HCT116 (cell line): ENCODE measurements around the gene ACOXL. TPM values are rescaled to one million over a fixed set of nuclear protein-coding genes. Genes with fewer than 3 reads are reported as not detected.

ENCODE experiments used
- ATAC-seq: fragments of 200-7000 bp; cut with Tn5 transposase; 2 replicates; pipeline ENCODE4 v1.9.1; 2020; ENCODE audit warnings: mild to moderate bottlenecking, moderate library complexity
- BruUV-seq: library from RNA; stranded (reverse); fragments of 400-500 nt; replicated peaks from 2 replicates; lab custom pipeline; 2021; lab: Mats Ljungman, UMichigan
- CTCF ChIA-PET: fragments of 300-600 bp; sonication (Branson Sonifier 250); formaldehyde crosslinking; loops from one replicate; lab custom pipeline; 2021; ENCODE audit warnings: antibody characterized with exemption; lab: Charles Lee
- POLR2A ChIA-PET: fragments of 300-600, 350-600 bp; sonication (Branson Sonifier 250); formaldehyde crosslinking; loops from one replicate; lab custom pipeline; 2021; ENCODE audit warnings: antibody characterized with exemption; lab: Charles Lee
- RAD21 ChIA-PET, 2 experiments: fragments of 300-600 bp; sonication (Branson Sonifier 250); formaldehyde crosslinking; loops; one replicate each; lab custom pipeline; 2023; ENCODE audit warnings: low total read pairs in 2 of 2; ENCODE audit not compliant: uncharacterized antibody in 2 of 2, unreplicated experiment in 2 of 2, low non-redundant PET in 1 of 2; lab: Charles Lee
- DNase-seq: peaks from one replicate; pipeline ENCODE4 v3.0.0-alpha.2; 2010; ENCODE audit warnings: low read depth, low spot score
- H2AFZ ChIP-seq: fragments of 200-600 bp; shearing (Covaris generic), sonication (generic); 2 replicates; pipeline ENCODE4 v1.6.1; 2017; ENCODE audit warnings: low read depth, mixed run types, mixed read lengths, antibody characterized with exemption, low read length; ENCODE audit not compliant: poor library complexity, severe bottlenecking
- H3K27ac ChIP-seq: 2 replicates; pipeline ENCODE4 v1.5.1; 2012; ENCODE audit warnings: low read depth, low read length
- H3K27me3 ChIP-seq: fragments of 200-600 bp; sonication (generic); 2 replicates; pipeline ENCODE4 v1.6.1; 2016; ENCODE audit warnings: mixed run types, low read length, mixed read lengths; ENCODE audit not compliant: insufficient read depth
- H3K36me3 ChIP-seq, 2 experiments: fragments of 200-500 bp in 1 of 2; fragments of 200-600 bp in 1 of 2; sonication (Bioruptor generic) in 1 of 2; sonication (generic) in 1 of 2; 2 replicates each; pipeline versions ENCODE4 v1.5.1 to v1.6.1; 2014 to 2016; ENCODE audit warnings: low read length in 2 of 2, inconsistent platforms in 1 of 2, mixed read lengths in 1 of 2, mixed run types in 1 of 2; ENCODE audit not compliant: insufficient read depth in 2 of 2, control insufficient read depth in 1 of 2
- H3K4me1 ChIP-seq, 2 experiments: fragments of 200-600 bp in 1 of 2; sonication (generic) in 1 of 2; 2 replicates each; pipeline versions ENCODE4 v1.5.1 to v1.6.1; 2012 to 2017; ENCODE audit warnings: low read length in 2 of 2, inconsistent platforms in 1 of 2, mild to moderate bottlenecking in 1 of 2, mixed read lengths in 1 of 2, mixed run types in 1 of 2, moderate library complexity in 1 of 2; ENCODE audit not compliant: insufficient read depth in 2 of 2, control insufficient read depth in 1 of 2
- H3K4me2 ChIP-seq: fragments of 200-600 bp; sonication (generic); 2 replicates; pipeline ENCODE4 v1.6.1; 2017; ENCODE audit warnings: mixed run types, low read length, mixed read lengths
- H3K4me3 ChIP-seq, 2 experiments: fragments of 200-600 bp in 1 of 2; sonication (generic) in 1 of 2; replicated peaks in 1 of 2; 2 replicates each; pipeline ENCODE4 v1.5.1; 2011 to 2016; ENCODE audit warnings: low read length in 2 of 2, control low read depth in 1 of 2, low read depth in 1 of 2, mild to moderate bottlenecking in 1 of 2, mixed read lengths in 1 of 2, mixed run types in 1 of 2
- H3K79me2 ChIP-seq: fragments of 200-600 bp; sonication (generic); 2 replicates; pipeline ENCODE4 v1.6.1; 2017; ENCODE audit warnings: mild to moderate bottlenecking, mixed run types, low read length, moderate library complexity, mixed read lengths; ENCODE audit not compliant: insufficient read depth
- H3K9ac ChIP-seq: fragments of 200-600 bp; sonication (generic); 2 replicates; pipeline ENCODE4 v1.6.1; 2016; ENCODE audit warnings: low read length, mixed read lengths
- H3K9me2 ChIP-seq: fragments of 200-600 bp; sonication (generic), shearing (Covaris generic); 2 replicates; pipeline ENCODE4 v1.6.1; 2017; ENCODE audit warnings: mixed run types, mild to moderate bottlenecking, moderate library complexity; ENCODE audit not compliant: insufficient read depth
- H3K9me3 ChIP-seq, 2 experiments: fragments of 200-500 bp in 1 of 2; fragments of 200-600 bp in 1 of 2; sonication (Bioruptor generic) in 1 of 2; sonication (generic) in 1 of 2; 2 replicates each; pipeline ENCODE4 v1.6.1; 2014 to 2017; ENCODE audit warnings: low read length in 2 of 2, mixed read lengths in 2 of 2, inconsistent platforms in 1 of 2, low read depth in 1 of 2, mild to moderate bottlenecking in 1 of 2, mixed run types in 1 of 2, moderate library complexity in 1 of 2; ENCODE audit not compliant: control insufficient read depth in 1 of 2, insufficient read depth in 1 of 2
- H4K20me1 ChIP-seq: fragments of 200-600 bp; sonication (generic), shearing (Covaris generic); 2 replicates; pipeline ENCODE4 v1.6.1; 2017; ENCODE audit warnings: mixed run types, mild to moderate bottlenecking, moderate library complexity; ENCODE audit not compliant: insufficient read depth
- EGR1 ChIP-seq: IDR thresholded peaks from 2 replicates; pipeline ENCODE4 v1.6.1; 2012; ENCODE audit warnings: low read depth
- ELF1 ChIP-seq: IDR thresholded peaks from 2 replicates; pipeline ENCODE4 v1.6.1; 2012; ENCODE audit warnings: low read depth, borderline replicate concordance
- EZH2 ChIP-seq: fragments of 200-600 bp; sonication (generic); IDR thresholded peaks from 2 replicates; pipeline ENCODE4 v1.6.1; 2017; ENCODE audit warnings: antibody characterized with exemption, mixed run types
- FOSL1 ChIP-seq: IDR thresholded peaks from 2 replicates; pipeline ENCODE4 v1.6.1; 2012; ENCODE audit warnings: low read depth
- JUND ChIP-seq: IDR thresholded peaks from 2 replicates; pipeline ENCODE4 v1.6.1; 2012
- POLR2AphosphoS5 ChIP-seq: IDR thresholded peaks from 2 replicates; pipeline ENCODE4 v1.6.1; 2011; ENCODE audit warnings: mild to moderate bottlenecking, low read depth, low read length, moderate library complexity
- RAD21 ChIP-seq: IDR thresholded peaks from 2 replicates; pipeline ENCODE4 v1.6.1; 2012; ENCODE audit warnings: low read depth, mild to moderate bottlenecking
- SIN3A ChIP-seq: IDR thresholded peaks from 2 replicates; pipeline ENCODE4 v1.6.1; 2012; ENCODE audit warnings: low read depth
- ZNF274 ChIP-seq: fragments of 200-500 bp; sonication (Bioruptor generic); IDR thresholded peaks from 2 replicates; pipeline ENCODE4 v1.6.1; 2014; ENCODE audit warnings: mild to moderate bottlenecking, low read depth, low read length, inconsistent platforms
- intact Hi-C: fragments of 100-400 bp; cut with micrococcal nuclease; formaldehyde crosslinking; loops from 2 replicates; pipeline ENCODE4 v1.10.0; 2022
- total RNA-seq: library from RNA; stranded (reverse); gene quantifications from one replicate; pipeline ENCODE4 v1.2.1, GENCODE V29; 2021; ENCODE audit not compliant: unreplicated experiment
- TF ChIP-seq, protein P1 (sequence below), 3 experiments: fragments of 200-600 bp in 1 of 3; sonication (generic) in 1 of 3; IDR thresholded peaks in 2 of 3; conservative IDR thresholded peaks in 1 of 3; 2 replicates each; pipeline ENCODE4 v1.5.1; 2012 to 2017; ENCODE audit warnings: low read depth in 2 of 3, low read length in 2 of 3, antibody characterized with exemption in 1 of 3, borderline replicate concordance in 1 of 3, control low read depth in 1 of 3, mild to moderate bottlenecking in 1 of 3, mixed read lengths in 1 of 3, mixed run types in 1 of 3, moderate library complexity in 1 of 3; ENCODE audit not compliant: insufficient read depth in 1 of 3

Gene ACOXL
- total RNA-seq, 1 experiment from 2014 or later = 5.5 TPM

DNA sequence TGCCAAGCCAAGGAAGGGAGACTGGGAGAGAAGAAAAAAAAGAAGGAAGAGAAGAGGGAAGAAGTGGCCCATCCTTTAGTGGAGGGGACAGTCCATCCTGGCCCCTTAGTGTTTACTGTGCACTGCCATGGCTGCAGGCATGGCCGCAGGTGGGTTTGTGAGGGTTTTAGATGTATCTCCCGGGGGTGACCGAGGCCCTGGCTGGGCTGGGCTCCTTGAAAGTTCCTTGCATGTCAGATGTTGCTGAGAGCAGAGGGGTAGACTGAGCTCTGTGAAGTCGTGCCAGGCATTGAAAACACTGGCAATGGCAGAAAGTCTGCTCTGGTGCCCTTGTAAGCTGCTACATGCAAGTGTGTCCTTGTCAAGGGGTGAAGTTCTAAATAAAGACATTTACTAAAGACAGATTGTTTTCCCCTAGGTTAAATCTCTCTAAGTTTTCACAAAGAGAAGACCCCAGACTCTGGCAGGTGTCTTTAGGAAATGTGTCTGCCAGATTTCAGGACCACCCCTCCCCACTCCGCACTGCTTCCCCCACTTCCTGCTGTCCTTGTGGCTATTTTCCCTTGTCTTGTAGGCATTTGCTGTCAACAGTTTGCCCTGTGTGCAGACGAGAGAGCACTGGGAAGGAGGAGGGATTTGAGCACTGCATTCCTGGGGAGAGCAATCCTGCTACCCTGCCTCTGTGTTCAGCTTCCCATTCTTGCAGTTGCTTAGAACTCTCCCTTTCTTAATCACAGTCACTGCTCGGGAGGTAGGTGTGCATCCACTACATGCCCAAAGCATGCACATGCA is 68.4 kb downstream of the ACOXL start:
- H3K9me2 ChIP-seq = no peaks in the 10 kb centered on the region
- no peaks in the 10 kb centered on the region for H3K4me1 ChIP-seq
- no peaks in the 10 kb centered on the region for H3K79me2 ChIP-seq
- no peaks in the 10 kb centered on the region for H4K20me1 ChIP-seq
- H3K4me3 ChIP-seq = no peak overlapping the region
- CTCF ChIA-PET = no interaction called here
- H3K36me3 ChIP-seq = no peaks in the 10 kb centered on the region
- POLR2A ChIA-PET = no interaction called here
- H3K4me2 ChIP-seq = no peak overlapping the region
- DNase-seq (no peak), ATAC-seq (no peak)
- H3K27me3 ChIP-seq = no peaks in the 10 kb centered on the region
- H3K9ac ChIP-seq = no peak overlapping the region
- TF ChIP-seq ELF1 = no peak
- no peak for TF ChIP-seq FOSL1
- TF ChIP-seq JUND = no peak
- no peak for TF ChIP-seq POLR2AphosphoS5
- TF ChIP-seq, protein P1, sequence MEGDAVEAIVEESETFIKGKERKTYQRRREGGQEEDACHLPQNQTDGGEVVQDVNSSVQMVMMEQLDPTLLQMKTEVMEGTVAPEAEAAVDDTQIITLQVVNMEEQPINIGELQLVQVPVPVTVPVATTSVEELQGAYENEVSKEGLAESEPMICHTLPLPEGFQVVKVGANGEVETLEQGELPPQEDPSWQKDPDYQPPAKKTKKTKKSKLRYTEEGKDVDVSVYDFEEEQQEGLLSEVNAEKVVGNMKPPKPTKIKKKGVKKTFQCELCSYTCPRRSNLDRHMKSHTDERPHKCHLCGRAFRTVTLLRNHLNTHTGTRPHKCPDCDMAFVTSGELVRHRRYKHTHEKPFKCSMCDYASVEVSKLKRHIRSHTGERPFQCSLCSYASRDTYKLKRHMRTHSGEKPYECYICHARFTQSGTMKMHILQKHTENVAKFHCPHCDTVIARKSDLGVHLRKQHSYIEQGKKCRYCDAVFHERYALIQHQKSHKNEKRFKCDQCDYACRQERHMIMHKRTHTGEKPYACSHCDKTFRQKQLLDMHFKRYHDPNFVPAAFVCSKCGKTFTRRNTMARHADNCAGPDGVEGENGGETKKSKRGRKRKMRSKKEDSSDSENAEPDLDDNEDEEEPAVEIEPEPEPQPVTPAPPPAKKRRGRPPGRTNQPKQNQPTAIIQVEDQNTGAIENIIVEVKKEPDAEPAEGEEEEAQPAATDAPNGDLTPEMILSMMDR (IDR thresholded peaks at IDR 0.05 in 2 of 3, conservative IDR thresholded peaks at IDR 0.05 in 1 of 3; ENCODE audit: borderline replicate concordance in 1 of 3, insufficient read depth in 1 of 3, low read depth in 2 of 3, low read length in 2 of 3) = no peak
- TF ChIP-seq SIN3A = no peak
- TF ChIP-seq EZH2 = no peak
- no peak for TF ChIP-seq RAD21
- TF ChIP-seq EGR1 = no peak
- no peak for TF ChIP-seq ZNF274
- no peak overlapping the region for H3K27ac ChIP-seq
- BruUV-seq = no TSS peak
- H2AFZ ChIP-seq = no peak overlapping the region
- RAD21 ChIA-PET = interaction anchor here in 1 of 2 experiments (0.6 kb wide), 1 partner anchor 17 kb away, joined by 3 read pairs; no protein-coding TSS in a partner anchor
- no peaks in the 10 kb centered on the region for H3K9me3 ChIP-seq
- intact Hi-C loops = no loop called here
